Measurements from ENCODE around the gene SH3GLB2. TPM values are rescaled to one million over a fixed set of nuclear protein-coding genes. Genes with fewer than 3 reads are reported as not detected.

Gene SH3GLB2
- total and polyA plus RNA-seq, 10 of the 15 experiments (the other 5 are each of a cell fraction or from before 2014, with no cell fraction given) = 0.21 to 61.3 (median 30.8) TPM

- TF ChIP-seq HCFC1 (IDR thresholded peaks at IDR 0.05; ENCODE audit: low read length) (no peak), RELB (IDR thresholded peaks at IDR 0.05; ENCODE audit: low read depth) (no peak), NFXL1 (IDR thresholded peaks at IDR 0.05; ENCODE audit: borderline replicate concordance) (no peak), USF1 (IDR thresholded peaks at IDR 0.05; ENCODE audit: borderline replicate concordance, extremely low read length, insufficient read depth, low read depth, low read length) (no peak)
Measured at GRCh38 chr9:129072171-129072570, 44.0 kb upstream of the SH3GLB2 start (continued).

DNA sequence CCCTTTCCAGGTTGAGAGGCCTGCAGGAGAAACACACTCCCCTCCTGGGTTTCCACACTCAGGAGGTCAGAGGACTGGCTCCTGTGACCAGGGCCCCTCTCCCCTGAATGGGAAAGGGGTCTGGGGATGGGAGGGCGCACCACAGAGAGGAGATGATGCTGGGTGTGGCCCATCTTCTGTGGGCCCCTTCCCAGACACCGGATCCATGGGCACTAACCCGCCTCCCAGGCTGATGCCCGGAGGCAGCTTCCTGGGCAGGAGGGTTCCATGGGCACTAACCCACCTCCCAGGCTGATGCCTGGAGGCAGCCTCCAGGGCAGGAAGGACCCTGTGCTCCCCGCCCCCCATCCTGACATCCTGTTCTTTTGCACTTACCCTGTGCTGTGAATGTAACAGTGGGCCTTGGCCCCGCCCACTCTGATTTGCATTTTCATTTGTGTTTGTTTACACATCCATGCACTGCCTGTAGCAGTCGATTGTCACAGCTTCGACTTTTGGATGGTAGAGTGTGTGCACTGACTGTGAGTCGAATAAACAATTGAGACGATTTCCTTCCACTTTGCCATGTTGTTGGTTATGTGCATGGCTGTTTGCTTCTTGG, 43.5 kb upstream of the SH3GLB2 start:
- FAIRE-seq = no peak
- H3K4me2 ChIP-seq (ENCODE audit: control insufficient read depth, insufficient read depth) = no peak overlapping the region
- 71% methylated on average over 10 of the region's 10 CpGs for WGBS (ENCODE audit: insufficient coverage, insufficient replicate concordance, low lambda C conversion rate, missing lambda C conversion rate)
- no peak for ATAC-seq
- H3K79me2 ChIP-seq (ENCODE audit: control insufficient read depth, insufficient read depth, low read length) = no peaks in the 10 kb centered on the region
- ChIA-PET RAD21 (ENCODE audit: unreplicated experiment) (no interaction called here), CTCF (no interaction called here), SMC1A (ENCODE audit: uncharacterized antibody, unreplicated experiment) (no interaction called here), POLR2A (no interaction called here)
- peaks cover 12% of the 10 kb centered on the region for H3K4me1 ChIP-seq (ENCODE audit: control insufficient read depth, insufficient read depth, low read length)
- H3K4me3 ChIP-seq = no peak overlapping the region
- H3K27ac ChIP-seq (ENCODE audit: control insufficient read depth, insufficient read depth) = no peak overlapping the region
- in situ Hi-C loops (cut with MboI) = no loop called here
- no peaks in the 10 kb centered on the region for H3K27me3 ChIP-seq (replicated peaks in 1 of 2; ENCODE audit: control insufficient read depth in 2 of 2, insufficient read depth in 2 of 2, low read length in 1 of 2)
- no peak overlapping the region for H2AFZ ChIP-seq (ENCODE audit: control insufficient read depth, low read depth, low read length)
- no peak for DNase-seq (ENCODE audit: low read depth, low spot score)
- no peaks in the 10 kb centered on the region for H3K9me3 ChIP-seq (replicated peaks; ENCODE audit: control insufficient read depth, insufficient read depth, low read length)
- H3K36me3 ChIP-seq (ENCODE audit: control insufficient read depth in 2 of 2, insufficient read depth in 2 of 2, low read length in 1 of 2) = no peaks in the 10 kb centered on the region; a peak in 2 of 4 replicates
- no TSS peak for BruUV-seq (replicated peaks)
- intact Hi-C loops (cut with micrococcal nuclease; ENCODE audit: unreplicated experiment) = no loop called here
- H3K9ac ChIP-seq (ENCODE audit: control insufficient read depth, insufficient read depth, low read length) = no peak overlapping the region
- no peaks in the 10 kb centered on the region for H4K20me1 ChIP-seq (ENCODE audit: control insufficient read depth, insufficient read depth)
- no peak for TF ChIP-seq TAF1 (IDR thresholded peaks at IDR 0.05; ENCODE audit: borderline replicate concordance, low read depth, low read length)
- TF ChIP-seq ZBTB40 (IDR thresholded peaks at IDR 0.05; ENCODE audit: borderline replicate concordance) = no peak
- no peak for TF ChIP-seq CREB1 (IDR thresholded peaks at IDR 0.05; ENCODE audit: low read depth)
- no peak for TF ChIP-seq BHLHE40 (IDR thresholded peaks at IDR 0.05; ENCODE audit: borderline replicate concordance in 1 of 2, low read depth in 2 of 2, low read length in 1 of 2)
- no peak for TF ChIP-seq ZNF592 (IDR thresholded peaks at IDR 0.05)
